Stimulated activated CD4-positive, alpha-beta T cell treated with anti-CD3 and anti-CD28 coated beads, TNF-alpha, amount 100 ng/mL, for 48 hours (primary cell): ENCODE data around the gene OR10D3.
"Not testable (repeated sequence)": the region's sequence is repeated elsewhere in the genome, so short reads cannot be mapped to it uniquely, and the experiment has no call there.

Experiments used
- DNase-seq, 3 donors: peaks; one replicate each; pipeline ENCODE4 v3.0.0-alpha.2; 2020; ENCODE audit warnings: low read depth in 3 of 3

OR10D3 gene

GRCh38 chr11:124194293-124195188, 11.4 kb downstream of the OR10D3 start:
- DNase-seq: no peak

GRCh38 chr11:124195189-124195734, 12.1 kb downstream of the OR10D3 start:
- DNase-seq: peak in 2 of 3 donors; percentile 26 to 36

GRCh38 chr11:124197999-124198398, 14.9 kb downstream of the OR10D3 start:
- DNase-seq: no peak

GRCh38 chr11:124198897-124199296, 15.8 kb downstream of the OR10D3 start:
- no peak for DNase-seq

GRCh38 chr11:124199702-124200101, 16.6 kb downstream of the OR10D3 start:
- DNase-seq: no peak

- DNase-seq: no peak
Observed at GRCh38 chr11:124200671-124201070, 17.5 kb downstream of the OR10D3 start.

- DNase-seq: no peak
Observed at GRCh38 chr11:124202951-124203350, 19.8 kb downstream of the OR10D3 start.

GRCh38 chr11:124204008-124204407, 20.9 kb downstream of the OR10D3 start:
- no peak for DNase-seq

- DNase-seq: no peak
Observed at GRCh38 chr11:124207102-124207792, 24.1 kb downstream of the OR10D3 start.

GRCh38 chr11:124209824-124210357, 26.7 kb downstream of the OR10D3 start:
- DNase-seq: no peak

- no peak for DNase-seq
Observed at GRCh38 chr11:124210421-124210820, 27.3 kb downstream of the OR10D3 start.

- no peak for DNase-seq
Observed at GRCh38 chr11:124211321-124211720, 28.2 kb downstream of the OR10D3 start.

- DNase-seq: no peak
Observed at GRCh38 chr11:124214027-124214426, 30.9 kb downstream of the OR10D3 start.

GRCh38 chr11:124219126-124219525, 36.0 kb downstream of the OR10D3 start:
- no peak for DNase-seq

GRCh38 chr11:124222407-124222806, 39.3 kb downstream of the OR10D3 start:
- no peak for DNase-seq

GRCh38 chr11:124224618-124225423, 41.7 kb downstream of the OR10D3 start:
- DNase-seq: not testable (repeated sequence)

GRCh38 chr11:124225471-124225870, 42.3 kb downstream of the OR10D3 start:
- no peak for DNase-seq

GRCh38 chr11:124233376-124233775, 50.2 kb downstream of the OR10D3 start:
- DNase-seq: no peak
